ENCODE measurements around the gene FMNL2.

The FMNL2 gene

DNA sequence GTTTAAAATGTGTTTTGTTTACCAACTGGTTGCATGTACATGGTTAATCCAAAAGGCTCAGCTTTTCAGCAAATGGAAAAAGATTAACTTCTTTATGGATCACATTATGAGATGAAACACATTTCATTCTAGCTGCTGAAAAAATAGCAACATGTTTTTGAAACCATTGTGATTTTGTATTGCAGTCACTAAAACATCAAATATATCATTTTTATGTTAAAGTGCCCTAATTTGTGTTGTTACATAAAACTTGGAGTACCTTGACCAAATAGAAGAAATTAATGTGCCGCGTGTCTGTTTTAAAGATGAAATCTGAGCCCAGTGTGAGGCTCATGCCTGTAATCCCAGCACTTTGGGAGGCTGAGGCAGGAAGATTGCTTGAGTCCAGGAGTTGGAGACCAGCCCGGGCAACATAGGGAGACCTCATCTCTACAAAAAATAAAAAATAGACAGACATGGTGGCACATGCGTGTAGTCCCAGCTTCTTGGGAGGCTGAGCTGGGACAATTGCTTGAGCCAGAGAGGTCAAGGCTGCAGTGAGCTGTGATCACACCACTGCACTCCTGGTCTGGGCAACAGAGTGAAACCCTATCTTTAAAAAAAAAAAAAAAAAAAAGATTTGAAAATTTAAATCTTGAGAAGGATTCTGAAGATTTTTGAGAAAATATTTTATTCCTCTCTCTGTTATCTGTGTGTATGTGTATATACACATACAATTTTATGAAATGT is 96.6 kb downstream of the FMNL2 start:
- DNase-seq: no peak

DNA sequence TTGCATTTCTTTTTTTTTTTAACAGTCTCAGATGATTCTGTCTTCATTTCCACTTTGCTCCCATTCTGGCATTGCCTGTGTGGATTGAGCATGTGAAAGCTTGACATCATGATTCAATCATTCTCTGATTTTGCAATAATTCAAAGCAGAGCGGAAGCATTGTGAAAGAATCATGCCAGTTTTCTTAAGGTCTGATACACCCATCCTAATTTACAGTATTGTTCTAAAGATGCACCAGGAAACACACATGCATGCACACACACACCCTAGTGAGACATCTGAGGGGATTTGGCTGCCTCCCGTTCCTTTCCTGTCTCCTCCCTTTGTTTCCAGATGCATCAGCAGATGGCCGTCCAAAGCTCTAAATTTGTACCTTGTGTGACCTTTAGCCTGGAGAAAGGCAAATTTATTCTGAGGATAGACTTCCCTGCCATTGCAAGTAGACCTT is 97.3 kb downstream of the FMNL2 start:
- DNase-seq: no peak

DNA sequence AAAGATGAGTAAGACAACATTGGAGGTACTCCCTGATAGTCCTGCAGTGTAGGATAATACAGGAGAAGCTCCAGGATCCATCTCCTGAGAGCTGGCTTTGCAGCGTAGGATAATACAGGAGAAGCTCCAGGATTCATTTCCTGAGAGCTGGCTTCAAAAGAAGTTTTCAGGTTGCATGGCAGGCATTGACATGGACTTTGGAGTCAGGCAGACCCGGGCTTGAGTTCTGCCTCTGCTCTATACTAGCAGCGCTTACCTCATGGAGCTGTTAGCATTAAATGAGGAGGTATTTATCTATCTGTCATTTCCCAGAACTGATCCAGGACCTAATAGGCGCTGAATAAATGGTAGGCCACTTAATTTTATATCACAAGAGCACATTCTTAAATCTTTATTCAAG is 97.8 kb downstream of the FMNL2 start:
- DNase-seq: no peak

GRCh38 chr2:152433289-152433688 is 98.3 kb downstream of the FMNL2 start:
- no peak for DNase-seq

DNA sequence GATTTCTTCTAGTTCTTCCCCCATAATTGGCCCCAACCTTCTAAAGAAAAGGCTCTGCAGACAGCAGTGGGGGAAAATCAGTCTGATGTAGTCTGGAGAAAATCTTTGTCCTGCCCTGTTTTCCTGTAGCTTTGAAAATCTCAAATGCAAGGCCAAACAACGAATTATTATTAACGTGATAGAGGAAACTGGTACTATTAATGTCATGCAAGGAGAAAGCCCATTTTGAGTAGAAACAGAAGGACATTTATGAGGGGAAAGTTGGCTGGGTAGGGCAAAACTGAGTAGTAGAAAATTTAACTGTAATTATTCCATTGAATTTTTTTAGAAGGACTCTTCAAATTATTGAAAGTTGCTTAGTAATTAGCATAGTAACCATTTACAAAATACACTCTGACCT is 98.8 kb downstream of the FMNL2 start:
- DNase-seq: no peak

- no peak for DNase-seq
These were observed 99.6 kb downstream of the FMNL2 start for GRCh38 chr2:152434395-152435182.

GRCh38 chr2:152436148-152436547 is 101.2 kb downstream of the FMNL2 start:
- DNase-seq: no peak

GRCh38 chr2:152437276-152438108 is 102.5 kb downstream of the FMNL2 start:
- no peak for DNase-seq

GRCh38 chr2:152440049-152440448 is 105.1 kb downstream of the FMNL2 start:
- DNase-seq: no peak

- no peak for DNase-seq
These were observed 105.5 kb downstream of the FMNL2 start for GRCh38 chr2:152440460-152440859.

DNA sequence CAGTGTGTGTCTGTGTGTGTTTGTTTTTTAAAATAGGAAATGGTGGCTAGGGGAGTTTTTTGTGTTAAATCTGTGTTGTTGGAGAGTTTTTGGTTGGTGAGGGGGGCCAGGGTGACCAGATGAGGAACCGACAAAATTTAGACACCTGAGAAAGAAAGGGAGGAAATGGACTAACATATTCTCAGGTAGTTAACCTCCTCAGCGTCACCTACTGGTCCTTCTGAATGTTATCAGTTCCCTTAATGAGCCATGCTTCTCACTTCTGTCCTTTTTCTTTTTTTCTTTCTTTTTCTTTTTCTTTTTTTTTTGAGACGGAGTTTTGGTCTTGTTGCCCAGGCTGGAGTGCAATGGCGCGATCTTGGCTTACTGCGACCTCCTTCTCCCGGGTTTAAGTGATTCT is 107.0 kb downstream of the FMNL2 start:
- no peak for DNase-seq

DNA sequence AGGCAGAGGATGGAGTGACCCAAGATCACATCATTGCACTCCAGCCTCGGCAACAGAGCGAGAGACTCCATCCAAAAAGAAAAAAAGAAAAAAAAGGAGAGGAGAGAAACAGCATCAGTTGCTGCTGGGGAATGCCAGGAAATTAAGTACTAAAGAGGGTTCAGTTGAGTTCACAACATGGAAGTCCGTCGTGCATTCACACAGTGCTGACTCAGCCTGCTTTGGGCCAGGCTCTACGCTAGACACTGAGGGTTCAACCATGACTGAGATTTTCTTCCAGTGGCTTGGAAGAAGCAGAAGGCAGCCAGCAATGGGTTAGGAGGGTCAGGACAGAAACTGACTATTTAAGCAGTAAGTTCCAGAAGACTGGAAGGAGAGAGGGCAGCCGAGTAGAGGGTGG is 108.8 kb downstream of the FMNL2 start:
- DNase-seq: no peak

DNA sequence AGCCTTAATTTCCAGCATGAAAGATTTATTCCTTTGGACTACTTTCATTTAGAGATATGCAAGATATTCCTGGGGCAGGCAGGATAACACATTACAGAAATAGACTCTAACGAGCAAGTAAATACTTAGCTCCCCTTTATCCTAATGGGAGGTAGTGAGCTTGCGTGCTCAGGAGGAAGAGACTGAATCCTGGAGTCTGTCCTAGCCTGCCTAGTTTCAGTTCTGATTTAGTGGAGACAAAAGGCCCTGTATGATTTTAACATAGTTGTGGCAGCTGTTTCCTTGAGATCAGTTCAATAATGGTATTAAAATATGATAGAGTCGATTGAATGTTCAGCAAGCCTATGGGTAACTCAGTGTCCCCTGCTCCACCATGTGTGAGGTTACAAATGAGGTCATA is 109.5 kb downstream of the FMNL2 start:
- DNase-seq: no peak

DNA sequence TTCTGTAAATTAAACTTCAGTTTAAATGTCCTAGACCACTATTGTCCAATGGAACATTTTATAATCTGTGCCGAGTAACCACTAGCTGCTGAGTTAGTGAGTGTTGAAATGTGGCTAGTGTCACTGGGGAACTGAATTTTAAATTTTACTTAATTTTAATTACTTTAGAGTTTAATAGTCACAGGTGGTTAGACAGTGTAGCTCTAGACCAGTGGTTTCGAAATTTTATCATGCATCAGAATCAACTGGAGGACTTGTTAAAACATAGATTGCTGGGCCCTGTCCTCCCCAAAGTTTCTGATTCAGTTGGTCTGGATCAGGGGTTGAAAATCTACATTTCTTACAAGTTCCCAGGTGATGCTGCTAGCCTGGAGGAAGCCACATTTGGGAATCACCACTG is 110.4 kb downstream of the FMNL2 start:
- no peak for DNase-seq

DNA sequence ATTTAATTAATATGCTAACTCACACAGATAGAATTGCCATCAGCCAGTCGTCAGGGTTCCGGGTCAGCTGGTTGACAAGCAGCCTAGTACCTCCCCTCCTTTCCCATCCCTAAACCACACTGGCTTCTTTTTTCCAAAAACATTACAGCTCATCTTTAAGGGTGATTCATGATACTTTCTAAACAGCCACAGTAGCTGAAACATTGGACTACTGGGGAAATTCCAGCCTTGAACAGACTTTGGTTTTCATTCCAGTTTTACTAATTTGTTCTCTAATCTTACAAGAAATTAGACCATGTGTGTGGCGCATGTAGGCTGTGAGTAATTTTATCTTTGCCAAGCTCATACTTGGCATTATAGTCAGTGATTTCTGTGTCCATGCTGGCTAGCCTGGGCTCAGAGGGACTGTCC is 110.8 kb downstream of the FMNL2 start:
- no peak for DNase-seq

DNA sequence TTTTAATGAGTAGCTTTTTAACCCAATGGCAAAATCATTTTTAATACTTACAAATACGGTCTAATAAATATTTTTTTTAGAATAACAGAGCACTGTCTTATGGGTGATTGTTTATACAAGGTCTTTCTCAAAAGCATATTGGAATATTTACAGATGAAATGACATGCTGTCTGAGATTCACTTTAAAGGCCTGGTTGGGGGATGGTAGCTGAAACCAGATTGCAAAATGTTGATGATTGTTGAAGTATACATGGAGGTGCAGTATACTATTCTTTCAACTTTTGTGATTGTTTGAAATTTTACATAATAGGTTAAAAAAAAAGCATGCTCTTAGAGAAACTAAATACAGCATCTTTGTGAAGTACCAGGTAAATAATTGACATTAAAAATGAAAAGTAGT is 111.2 kb downstream of the FMNL2 start:
- DNase-seq: no peak

DNA sequence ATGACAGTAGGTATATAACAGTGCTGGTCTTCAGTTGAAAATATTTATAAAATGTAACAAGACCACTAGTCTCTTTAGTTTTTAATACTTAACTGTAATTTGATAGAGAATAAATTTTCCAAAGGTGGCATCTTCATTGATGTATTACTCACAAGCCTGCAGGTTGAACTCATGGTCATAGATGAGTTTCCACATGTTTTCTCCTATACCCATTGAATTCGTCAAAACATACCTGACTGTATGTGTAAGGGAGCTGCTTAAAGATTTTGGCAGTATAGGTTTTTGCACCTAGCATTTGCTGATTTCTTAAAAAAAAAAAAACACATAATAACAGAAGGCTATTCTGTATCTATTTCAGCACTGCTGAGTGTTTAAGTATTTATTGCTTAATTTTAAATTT is 112.9 kb downstream of the FMNL2 start:
- DNase-seq: no peak

- no peak for DNase-seq
These were observed 113.6 kb downstream of the FMNL2 start for GRCh38 chr2:152448606-152449005.

DNA sequence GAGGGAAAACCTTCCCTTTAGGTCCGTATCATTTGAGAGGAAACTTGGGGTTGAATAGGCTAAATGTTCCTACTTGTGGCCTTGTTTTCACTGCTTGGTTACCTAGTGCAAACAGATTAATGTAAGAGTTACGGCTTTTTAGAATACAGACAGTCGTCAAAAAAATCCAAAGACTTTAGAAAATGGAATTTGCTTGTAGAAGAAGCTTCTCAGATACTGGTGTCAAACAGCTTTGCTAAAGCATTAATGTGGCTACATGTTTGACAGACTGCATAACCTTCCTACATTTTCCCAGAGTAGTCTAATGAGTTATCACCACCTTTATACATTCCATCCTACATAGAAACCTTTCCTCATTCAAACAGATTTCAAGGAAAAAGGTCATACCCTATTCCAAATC is 114.6 kb downstream of the FMNL2 start:
- no peak for DNase-seq

GRCh38 chr2:152450176-152450575 is 115.2 kb downstream of the FMNL2 start:
- DNase-seq: no peak

DNA sequence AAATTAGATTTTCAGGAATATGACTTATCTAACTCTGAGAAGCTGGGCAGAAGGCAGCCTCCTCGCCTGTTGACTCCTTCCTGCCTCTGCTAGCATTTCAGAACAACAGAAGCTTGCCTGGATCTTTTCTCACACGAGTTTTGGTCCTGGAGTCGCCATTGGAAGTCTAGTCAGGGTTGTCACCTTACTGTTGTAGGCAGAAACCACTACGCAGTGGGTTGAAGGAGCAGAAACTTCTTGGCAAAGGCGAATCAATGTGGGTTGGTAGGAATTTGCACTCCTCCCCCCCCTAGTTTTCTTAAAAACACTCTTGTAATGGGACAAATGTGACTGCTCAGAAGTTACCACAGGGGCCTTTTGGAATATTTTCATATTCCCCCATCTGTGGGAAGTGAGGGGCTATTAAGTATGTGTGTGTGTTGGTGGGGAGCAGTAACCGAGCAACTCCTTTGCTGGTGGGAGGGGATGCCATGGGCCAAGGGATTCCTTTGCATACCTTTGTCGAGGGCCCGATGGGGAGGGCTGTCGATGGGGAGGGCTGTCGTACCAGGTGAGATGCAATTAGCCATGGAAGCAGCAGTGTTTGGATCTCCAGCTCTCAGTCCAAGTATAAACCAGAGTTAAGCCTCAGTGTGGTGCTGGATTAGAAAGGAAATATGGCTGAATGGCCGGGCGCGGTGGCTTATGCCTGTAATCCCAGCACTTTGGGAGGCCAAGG is 117.4 kb downstream of the FMNL2 start:
- DNase-seq: no peak

GRCh38 chr2:152453129-152453911 is 118.3 kb downstream of the FMNL2 start:
- no peak for DNase-seq

Data from KG1 (cell line).